ENCODE measurements around the gene ELF2. TPM values are rescaled to one million over a fixed set of nuclear protein-coding genes. Genes with fewer than 3 reads are reported as not detected.

ELF2 gene
- total and polyA plus RNA-seq, 2 of the 8 experiments (the other 6 are each of a cell fraction or from before 2014, with no cell fraction given): 21.1 to 44.3 TPM

DNA sequence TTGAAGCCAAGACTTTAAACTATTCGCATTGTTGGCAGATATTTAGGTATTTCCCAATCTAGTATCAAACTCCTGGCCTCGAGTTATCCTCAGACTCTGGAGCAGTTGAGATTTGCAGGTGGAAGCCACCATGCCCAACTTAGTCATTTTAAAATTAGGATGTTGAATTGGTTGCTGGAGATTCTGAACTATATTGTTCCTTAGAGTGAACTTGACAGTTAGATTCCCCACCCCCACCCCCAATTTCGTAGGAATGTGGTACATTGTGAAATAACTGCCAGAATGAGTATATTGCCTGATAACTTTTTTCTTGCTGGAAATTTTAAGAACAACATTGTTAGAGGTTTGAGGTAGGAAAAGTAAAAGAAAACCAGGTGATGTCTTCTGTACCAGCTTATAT is 159.2 kb downstream of the ELF2 start (continued):
- TF ChIP-seq, protein P1, sequence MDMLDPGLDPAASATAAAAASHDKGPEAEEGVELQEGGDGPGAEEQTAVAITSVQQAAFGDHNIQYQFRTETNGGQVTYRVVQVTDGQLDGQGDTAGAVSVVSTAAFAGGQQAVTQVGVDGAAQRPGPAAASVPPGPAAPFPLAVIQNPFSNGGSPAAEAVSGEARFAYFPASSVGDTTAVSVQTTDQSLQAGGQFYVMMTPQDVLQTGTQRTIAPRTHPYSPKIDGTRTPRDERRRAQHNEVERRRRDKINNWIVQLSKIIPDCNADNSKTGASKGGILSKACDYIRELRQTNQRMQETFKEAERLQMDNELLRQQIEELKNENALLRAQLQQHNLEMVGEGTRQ (IDR thresholded peaks at IDR 0.05; ENCODE audit: low read length): no peak
- no peak for TF ChIP-seq SRF (IDR thresholded peaks at IDR 0.05; ENCODE audit: low read depth, low read length)
- no peak for TF ChIP-seq BACH1 (IDR thresholded peaks at IDR 0.05; ENCODE audit: low read length)
- TF ChIP-seq CEBPB (IDR thresholded peaks at IDR 0.05; ENCODE audit: low read depth, low read length): no peak
- no peak for TF ChIP-seq CBX5 (IDR thresholded peaks at IDR 0.05; ENCODE audit: low read depth, low read length)
- TF ChIP-seq KDM5A (IDR thresholded peaks at IDR 0.05; ENCODE audit: low read length): no peak
- TF ChIP-seq CBX8 (IDR thresholded peaks at IDR 0.05; ENCODE audit: borderline replicate concordance, low read depth, low read length): no peak
